Measurements from ENCODE around the gene NPY4R2.
"Not testable (repeated sequence)": the region's sequence is repeated elsewhere in the genome, so short reads cannot be mapped to it uniquely, and the experiment has no call there.

GRCh38 chr10:47871485-47872180 lies 46.8 kb upstream of the NPY4R2 start:
- TF ChIP-seq CTCF (IDR thresholded peaks at IDR 0.05); MYBL2 (CRISPR knock-in tag; IDR thresholded peaks at IDR 0.05); PRRX2 (CRISPR knock-in tag; IDR thresholded peaks at IDR 0.05); NFYB (CRISPR knock-in tag; conservative IDR thresholded peaks at IDR 0.05; ENCODE audit: low read depth); SMAD4 (CRISPR knock-in tag; IDR thresholded peaks at IDR 0.05); SP1 (CRISPR knock-in tag; conservative IDR thresholded peaks at IDR 0.05); KAT7 (CRISPR knock-in tag; IDR thresholded peaks at IDR 0.05; ENCODE audit: borderline replicate concordance); USF2 (CRISPR knock-in tag; IDR thresholded peaks at IDR 0.05): not testable (repeated sequence)

All from WTC11 (cell line).